MCF 10A (cell line): ENCODE measurements around the gene FOXR1. TPM values are rescaled to one million over a fixed set of nuclear protein-coding genes. Genes with fewer than 3 reads are reported as not detected.

Experiments used
- BruUV-seq: library from RNA; stranded (reverse); fragments of 400-500 nt; replicated peaks from 2 replicates; lab custom pipeline; 2021; lab: Mats Ljungman, UMichigan
- CTCF ChIA-PET: fragments of 300-600 bp; sonication (Branson Sonifier 250); formaldehyde crosslinking; extraction: SDS; loops from one replicate; lab custom pipeline; 2021; ENCODE audit warnings: antibody characterized with exemption, inconsistent platforms; lab: Yijun Ruan, JAX
- POLR2A ChIA-PET: fragments of 300-600, 350-650 bp; sonication (Branson Sonifier 250); formaldehyde crosslinking; extraction: SDS; loops from one replicate; lab custom pipeline; 2020; ENCODE audit warnings: antibody characterized with exemption, inconsistent platforms; lab: Yijun Ruan, JAX
- DNase-seq: peaks from one replicate; pipeline ENCODE4 v3.0.0-alpha.2; 2018; ENCODE audit not compliant: unreplicated experiment
- H3K27ac Mint-ChIP-seq: one replicate; pipeline ENCODE4 v1.8.0; 2022; ENCODE audit warnings: mild to moderate bottlenecking, low read depth, mixed read lengths; ENCODE audit not compliant: unreplicated experiment
- H3K27me3 Mint-ChIP-seq: one replicate; pipeline ENCODE4 v1.8.0; 2022; ENCODE audit warnings: mixed read lengths; ENCODE audit not compliant: insufficient read depth, unreplicated experiment
- H3K36me3 Mint-ChIP-seq: one replicate; pipeline ENCODE4 v1.8.0; 2022; ENCODE audit warnings: mild to moderate bottlenecking, moderate library complexity, mixed read lengths; ENCODE audit not compliant: insufficient read depth, unreplicated experiment
- H3K4me1 Mint-ChIP-seq: one replicate; pipeline ENCODE4 v1.8.0; 2022; ENCODE audit warnings: mixed read lengths; ENCODE audit not compliant: insufficient read depth, unreplicated experiment
- H3K4me3 Mint-ChIP-seq: one replicate; pipeline ENCODE4 v1.8.0; 2022; ENCODE audit warnings: mild to moderate bottlenecking, moderate library complexity, mixed read lengths; ENCODE audit not compliant: unreplicated experiment
- H3K9me3 Mint-ChIP-seq: one replicate; pipeline ENCODE4 v1.8.0; 2022; ENCODE audit warnings: mixed read lengths; ENCODE audit not compliant: unreplicated experiment
- intact Hi-C: fragments of 100-400 bp; cut with micrococcal nuclease; formaldehyde crosslinking; loops from 2 replicates; pipeline ENCODE4 v1.14.1; 2022
- total RNA-seq: library from RNA; stranded (reverse); gene quantifications from 2 replicates; pipeline ENCODE4 v1.2.3, GENCODE V29; 2022
- TF ChIP-seq, protein P1 (sequence below): fragments of 200-600 bp; IDR thresholded peaks from one replicate; pipeline ENCODE4 v1.8.0; 2022; ENCODE audit warnings: antibody characterized with exemption, mild to moderate bottlenecking; ENCODE audit not compliant: unreplicated experiment

The FOXR1 gene
- total RNA-seq, 1 experiment from 2014 or later: not detected

DNA sequence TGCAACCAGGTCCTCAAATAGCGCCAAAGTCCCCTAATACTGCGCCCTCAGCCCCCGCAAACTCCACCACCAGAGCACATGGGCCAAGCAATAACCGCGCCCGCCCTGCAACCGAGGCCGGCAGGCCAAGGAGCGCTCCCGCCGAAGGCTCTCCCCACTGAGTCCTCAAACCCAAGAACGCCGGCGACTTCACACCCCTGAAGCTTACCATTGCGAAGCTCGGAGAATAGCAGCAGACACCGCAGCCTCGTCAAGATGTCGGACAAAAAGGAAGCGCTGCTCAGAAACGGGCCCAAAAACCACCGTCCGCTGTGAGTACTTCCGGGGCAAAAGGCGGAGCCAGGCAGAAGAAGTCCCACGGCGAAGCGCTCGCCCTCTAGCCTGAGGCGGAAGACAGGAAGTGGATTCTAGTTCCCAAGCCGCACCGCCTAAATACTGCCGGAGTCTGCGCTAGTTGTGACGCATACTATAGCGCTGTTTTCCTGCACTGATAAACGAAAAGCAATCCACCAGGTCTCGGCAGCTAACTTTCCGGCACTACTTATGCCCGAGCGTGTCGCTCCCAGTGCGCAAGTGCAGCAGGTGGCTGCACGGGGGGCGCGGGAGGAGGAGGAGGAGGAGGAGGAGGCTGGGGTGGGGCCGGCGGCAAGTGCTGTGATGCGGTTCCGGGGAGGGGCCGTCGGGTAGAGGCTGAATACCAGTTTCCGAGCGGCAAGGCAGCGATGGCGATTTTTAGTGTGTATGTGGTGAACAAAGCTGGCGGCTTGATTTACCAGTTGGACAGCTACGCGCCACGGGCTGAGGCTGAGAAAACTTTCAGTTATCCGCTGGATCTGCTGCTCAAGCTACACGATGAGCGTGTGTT lies 46.7 kb downstream of the FOXR1 start, which contains the start of the genes RPS25 and TRAPPC4:
Gene RPS25 (minus strand): TSS at position 270 of the 865 bp plus-strand sequence. CDS start 59 bp downstream, at position 211.
Gene TRAPPC4 (plus strand): TSS at position 693 of the 865 bp plus-strand sequence. CDS start 30 bp downstream, at position 723.
- CTCF ChIA-PET: interaction anchor here (0.5 to 1.7 kb wide), 6 partner anchors 12 to 320 kb away, joined by 3 to 5 read pairs (median 4); no protein-coding TSS in a partner anchor
- intact Hi-C loops: loop anchor here (2.0 to 5.0 kb wide), 3 partner anchors 82 to 179 kb away; partner anchors contain the start of gene DPAGT1
- H3K27me3 Mint-ChIP-seq: no peaks in the 10 kb centered on the region

DNA sequence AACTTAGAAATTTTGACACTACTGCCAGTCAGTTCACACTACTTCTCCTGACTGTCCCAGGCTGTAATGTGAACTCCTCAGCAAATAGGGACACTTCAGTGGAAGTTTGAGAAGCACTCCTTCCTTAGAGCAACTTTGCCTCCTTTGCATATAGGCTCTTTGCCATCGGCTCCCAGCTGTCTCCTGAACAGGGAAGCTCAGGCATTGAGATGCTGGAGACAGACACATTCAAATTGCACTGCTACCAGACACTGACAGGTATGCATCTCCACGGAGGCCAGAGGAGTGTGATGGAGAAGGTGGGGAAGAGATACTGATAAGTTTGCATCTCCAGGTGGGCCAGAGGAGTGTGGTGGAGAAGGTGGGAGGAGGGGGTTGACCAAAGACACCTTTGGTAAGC lies 48.4 kb downstream of the FOXR1 start:
- ChIA-PET POLR2A (interaction anchor here (0.6 to 15.1 kb wide), 13 partner anchors 9 to 145 kb away, joined by 3 to 286 read pairs (median 8); partner anchors contain the start of genes CENATAC, DPAGT1, HMBS and HYOU1), CTCF (interaction anchor here (0.6 to 2.3 kb wide), 3 partner anchors 12 to 764 kb away, joined by 4 to 7 read pairs (median 4); no protein-coding TSS in a partner anchor)
- intact Hi-C loops: loop anchor here (2.0 to 5.0 kb wide), 3 partner anchors 81 to 177 kb away; partner anchors contain the start of gene DPAGT1
- Mint-ChIP-seq H3K4me1 (peaks cover 22% of the 10 kb centered on the region), H3K9me3 (no peaks in the 10 kb centered on the region), H3K27ac (peak overlapping the region; percentile 98), H3K27me3 (no peaks in the 10 kb centered on the region), H3K36me3 (peaks cover 78% of the 10 kb centered on the region), H3K4me3 (peak overlapping the region; percentile 94)
- no TSS peak for BruUV-seq
- no peak for DNase-seq
- TF ChIP-seq, protein P1, sequence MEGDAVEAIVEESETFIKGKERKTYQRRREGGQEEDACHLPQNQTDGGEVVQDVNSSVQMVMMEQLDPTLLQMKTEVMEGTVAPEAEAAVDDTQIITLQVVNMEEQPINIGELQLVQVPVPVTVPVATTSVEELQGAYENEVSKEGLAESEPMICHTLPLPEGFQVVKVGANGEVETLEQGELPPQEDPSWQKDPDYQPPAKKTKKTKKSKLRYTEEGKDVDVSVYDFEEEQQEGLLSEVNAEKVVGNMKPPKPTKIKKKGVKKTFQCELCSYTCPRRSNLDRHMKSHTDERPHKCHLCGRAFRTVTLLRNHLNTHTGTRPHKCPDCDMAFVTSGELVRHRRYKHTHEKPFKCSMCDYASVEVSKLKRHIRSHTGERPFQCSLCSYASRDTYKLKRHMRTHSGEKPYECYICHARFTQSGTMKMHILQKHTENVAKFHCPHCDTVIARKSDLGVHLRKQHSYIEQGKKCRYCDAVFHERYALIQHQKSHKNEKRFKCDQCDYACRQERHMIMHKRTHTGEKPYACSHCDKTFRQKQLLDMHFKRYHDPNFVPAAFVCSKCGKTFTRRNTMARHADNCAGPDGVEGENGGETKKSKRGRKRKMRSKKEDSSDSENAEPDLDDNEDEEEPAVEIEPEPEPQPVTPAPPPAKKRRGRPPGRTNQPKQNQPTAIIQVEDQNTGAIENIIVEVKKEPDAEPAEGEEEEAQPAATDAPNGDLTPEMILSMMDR: no peak

More for the DNA sequence above, 46.7 kb downstream of the FOXR1 start, which contains the start of the genes RPS25 and TRAPPC4:
- POLR2A ChIA-PET: interaction anchor here (0.6 to 15.1 kb wide), 26 partner anchors 10 to 616 kb away, joined by 3 to 286 read pairs (median 4); partner anchors contain the start of genes C2CD2L, CENATAC, DPAGT1 and HMBS
- H3K4me1 Mint-ChIP-seq: peaks cover 22% of the 10 kb centered on the region
- H3K9me3 Mint-ChIP-seq: no peaks in the 10 kb centered on the region
- H3K27ac Mint-ChIP-seq: peak within 1 kb of the TSS; percentile 98
- peaks cover 86% of the 10 kb centered on the region for H3K36me3 Mint-ChIP-seq
- TF ChIP-seq, protein P1: no peak
- peak; percentile 97 for DNase-seq
- no TSS peak for BruUV-seq
- H3K4me3 Mint-ChIP-seq: peak within 1 kb of the TSS; percentile 94

DNA sequence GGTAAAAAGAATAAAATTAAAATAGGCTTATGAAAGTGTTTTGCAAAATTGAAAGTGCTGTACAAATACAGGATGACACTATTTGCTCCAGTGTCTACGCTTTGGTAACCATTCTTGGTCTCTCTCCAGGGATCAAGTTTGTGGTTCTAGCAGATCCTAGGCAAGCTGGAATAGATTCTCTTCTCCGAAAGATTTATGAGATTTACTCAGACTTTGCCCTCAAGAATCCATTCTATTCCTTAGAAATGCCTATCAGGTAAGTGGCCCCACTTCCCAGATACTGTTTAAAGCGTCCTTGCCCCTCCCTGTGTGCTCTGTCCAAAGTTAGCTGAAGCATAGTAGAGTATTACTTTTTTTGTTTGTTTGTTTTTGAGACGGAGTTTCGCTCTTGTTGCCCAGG lies 50.1 kb downstream of the FOXR1 start:
- Mint-ChIP-seq H3K4me1 (peaks cover 7% of the 10 kb centered on the region), H3K36me3 (peaks cover 69% of the 10 kb centered on the region), H3K9me3 (no peaks in the 10 kb centered on the region), H3K4me3 (no peak overlapping the region), H3K27ac (no peak overlapping the region), H3K27me3 (no peaks in the 10 kb centered on the region)
- POLR2A ChIA-PET: interaction anchor here (1.1 to 15.1 kb wide), 3 partner anchors 10 to 81 kb away, joined by 3 to 286 read pairs (median 3); partner anchors contain the start of gene CENATAC
- intact Hi-C loops: no loop called here
- no TSS peak for BruUV-seq
- CTCF ChIA-PET: interaction anchor here (0.6 to 1.4 kb wide), 3 partner anchors 9 to 99 kb away, joined by 3 to 6 read pairs (median 3); no protein-coding TSS in a partner anchor
- no peak for DNase-seq
- TF ChIP-seq, protein P1: no peak
